DND-41 (cell line): Measurements from ENCODE around the gene FBXO8.

ENCODE experiments used
- CTCF ChIP-seq: IDR thresholded peaks from 2 replicates; pipeline ENCODE4 v1.5.1; 2012; ENCODE audit warnings: borderline replicate concordance, low read length, moderate library complexity, mild to moderate bottlenecking; ENCODE audit not compliant: poor library complexity, severe bottlenecking; ENCODE audit errors: extremely low read depth
- EZH2 ChIP-seq: IDR thresholded peaks from 3 replicates; pipeline ENCODE4 v1.6.1; 2012; ENCODE audit warnings: borderline replicate concordance, low read depth, mild to moderate bottlenecking, moderate library complexity, low read length, inconsistent platforms; ENCODE audit not compliant: severe bottlenecking

GRCh38 chr4:174255374-174255773 is 28.1 kb downstream of the FBXO8 start:
- no peak for TF ChIP-seq CTCF
- TF ChIP-seq EZH2 = no peak
